CD4-positive, alpha-beta memory T cell (primary cell): Measurements from ENCODE around the gene NRSN1. TPM values are rescaled to one million over a fixed set of nuclear protein-coding genes. Genes with fewer than 3 reads are reported as not detected.

ENCODE experiments used
- CTCF ChIA-PET: fragments of 350-600 bp; sonication (Branson Sonifier 250); formaldehyde crosslinking; loops from one replicate; lab custom pipeline; 2021; ENCODE audit warnings: inconsistent platforms; ENCODE audit not compliant: partially characterized antibody; lab: Charles Lee
- POLR2A ChIA-PET: fragments of 350-600 bp; sonication (Branson Sonifier 250); formaldehyde crosslinking; loops from one replicate; lab custom pipeline; 2021; ENCODE audit not compliant: partially characterized antibody; lab: Charles Lee
- DNase-seq, 5 donors: peaks; one replicate each; pipeline versions ENCODE4 v3.0.0 to v3.0.0-alpha.2; 2020 to 2022; ENCODE audit warnings: mixed read lengths in 1 of 5
- H3K27ac ChIP-seq: one replicate; pipeline ENCODE4 v1.7.0; 2013; ENCODE audit warnings: low read depth, low read length
- H3K27me3 ChIP-seq: 2 replicates; pipeline ENCODE4 v1.7.0; 2013; ENCODE audit warnings: mild to moderate bottlenecking, low read length, moderate library complexity; ENCODE audit not compliant: insufficient read depth
- H3K36me3 ChIP-seq: 2 replicates; pipeline ENCODE4 v1.7.0; 2013; ENCODE audit warnings: mild to moderate bottlenecking, low read length, moderate library complexity; ENCODE audit not compliant: insufficient read depth
- H3K4me1 ChIP-seq: 2 replicates; pipeline ENCODE4 v1.7.0; 2013; ENCODE audit warnings: mild to moderate bottlenecking, low read length, moderate library complexity; ENCODE audit not compliant: insufficient read depth
- H3K4me3 ChIP-seq, 2 donors: one replicate each; pipeline ENCODE4 v1.7.0; 2013; ENCODE audit warnings: low read length in 2 of 2, mild to moderate bottlenecking in 1 of 2
- H3K9me3 ChIP-seq, 2 donors: one replicate each; pipeline ENCODE4 v1.7.0; 2013; ENCODE audit warnings: low read length in 2 of 2, control low read depth in 1 of 2; ENCODE audit not compliant: control insufficient read depth in 1 of 2
- H3K27ac Mint-ChIP-seq, 7 donors: one replicate each; pipeline ENCODE4 v1.8.0; 2020 to 2021; ENCODE audit warnings: mixed read lengths in 7 of 7, mild to moderate bottlenecking in 6 of 7, inconsistent platforms in 3 of 7, moderate library complexity in 3 of 7
- H3K27me3 Mint-ChIP-seq, 2 donors: one replicate each; pipeline ENCODE4 v1.8.0; 2020 to 2021; ENCODE audit warnings: mixed read lengths in 2 of 2
- H3K36me3 Mint-ChIP-seq, 2 donors: one replicate each; pipeline ENCODE4 v1.8.0; 2020 to 2021; ENCODE audit warnings: mixed read lengths in 2 of 2, inconsistent platforms in 1 of 2, mild to moderate bottlenecking in 1 of 2
- H3K4me1 Mint-ChIP-seq, 4 donors: one replicate each; pipeline ENCODE4 v1.8.0; 2020 to 2021; ENCODE audit warnings: mixed read lengths in 4 of 4, mild to moderate bottlenecking in 1 of 4
- H3K4me3 Mint-ChIP-seq, 8 donors: one replicate each; pipeline ENCODE4 v1.8.0; 2020 to 2021; ENCODE audit warnings: mixed read lengths in 8 of 8, mild to moderate bottlenecking in 7 of 8, moderate library complexity in 6 of 8, inconsistent platforms in 3 of 8
- H3K9me3 Mint-ChIP-seq, 8 donors: one replicate each; pipeline ENCODE4 v1.8.0; 2020 to 2021; ENCODE audit warnings: mixed read lengths in 8 of 8, mild to moderate bottlenecking in 5 of 8, inconsistent platforms in 3 of 8, moderate library complexity in 1 of 8
- intact Hi-C: fragments of 100-400 bp; cut with micrococcal nuclease; formaldehyde crosslinking; loops from one replicate; pipeline ENCODE4 v1.15.1; 2023
- polyA plus RNA-seq, 2 donors: library from polyadenylated mRNA; unstranded; fragments of 300-500 nt; fragmentation: Illumina TruSeq; gene quantifications; one replicate each; pipeline ENCODE4 v1.2.3, GENCODE V29; 2021
- total RNA-seq, 2 experiments: library from RNA; stranded (reverse); gene quantifications; one replicate each; pipeline ENCODE4 v1.2.3, GENCODE V29; 2021

NRSN1 gene
- total and polyA plus RNA-seq, 4 experiments from 2014 or later: not detected

GRCh38 chr6:24099181-24099580 lies 26.8 kb upstream of the NRSN1 start:
- no peaks in the 10 kb centered on the region for H3K36me3 ChIP-seq
- Mint-ChIP-seq H3K27me3 (peaks cover 4 to 5% of the 10 kb centered on the region in 2 donors), H3K4me3 (no peak overlapping the region), H3K36me3 (no peaks in the 10 kb centered on the region), H3K4me1 (no peaks in the 10 kb centered on the region), H3K9me3 (peaks cover 0 to 5% (median 4%) of the 10 kb centered on the region in 8 donors), H3K27ac (no peak overlapping the region)
- H3K4me3 ChIP-seq: no peak overlapping the region
- no peaks in the 10 kb centered on the region for H3K4me1 ChIP-seq
- no peaks in the 10 kb centered on the region for H3K27me3 ChIP-seq
- ChIA-PET POLR2A (no interaction called here), CTCF (no interaction called here)
- no peak overlapping the region for H3K27ac ChIP-seq
- intact Hi-C loops: no loop called here
- no peaks in the 10 kb centered on the region for H3K9me3 ChIP-seq
- no peak for DNase-seq

GRCh38 chr6:24100024-24100769 lies 25.8 kb upstream of the NRSN1 start:
- Histone ChIP-seq H3K9me3 (no peaks in the 10 kb centered on the region), H3K27me3 (no peaks in the 10 kb centered on the region), H3K4me3 (no peak overlapping the region), H3K27ac (no peak overlapping the region), H3K36me3 (no peaks in the 10 kb centered on the region), H3K4me1 (no peaks in the 10 kb centered on the region)
- ChIA-PET CTCF (no interaction called here), POLR2A (no interaction called here)
- no peak overlapping the region for H3K4me3 Mint-ChIP-seq
- DNase-seq: no peak
- H3K27me3 Mint-ChIP-seq: peaks cover 4 to 5% of the 10 kb centered on the region in 2 donors
- H3K4me1 Mint-ChIP-seq: no peaks in the 10 kb centered on the region
- H3K9me3 Mint-ChIP-seq: peaks cover 0 to 5% (median 4%) of the 10 kb centered on the region in 8 donors
- H3K27ac Mint-ChIP-seq: no peak overlapping the region
- intact Hi-C loops: no loop called here
- H3K36me3 Mint-ChIP-seq: no peaks in the 10 kb centered on the region

GRCh38 chr6:24100770-24101155 lies 25.3 kb upstream of the NRSN1 start:
- Mint-ChIP-seq H3K36me3 (no peaks in the 10 kb centered on the region), H3K27me3 (peaks cover 5% of the 10 kb centered on the region in 2 donors), H3K4me3 (no peak overlapping the region), H3K9me3 (peaks cover 0 to 4% (median 2%) of the 10 kb centered on the region in 8 donors), H3K4me1 (no peaks in the 10 kb centered on the region), H3K27ac (no peak overlapping the region)
- no peaks in the 10 kb centered on the region for H3K4me1 ChIP-seq
- no peaks in the 10 kb centered on the region for H3K27me3 ChIP-seq
- DNase-seq: no peak
- H3K36me3 ChIP-seq: no peaks in the 10 kb centered on the region
- intact Hi-C loops: no loop called here
- no peak overlapping the region for H3K27ac ChIP-seq
- no peaks in the 10 kb centered on the region for H3K9me3 ChIP-seq
- CTCF ChIA-PET: no interaction called here
- POLR2A ChIA-PET: no interaction called here
- no peak overlapping the region for H3K4me3 ChIP-seq

GRCh38 chr6:24105191-24105590 lies 20.8 kb upstream of the NRSN1 start:
- Mint-ChIP-seq H3K9me3 (no peaks in the 10 kb centered on the region), H3K27me3 (peaks cover 0 to 1% of the 10 kb centered on the region in 2 donors), H3K36me3 (no peaks in the 10 kb centered on the region), H3K27ac (no peak overlapping the region), H3K4me3 (no peak overlapping the region), H3K4me1 (no peaks in the 10 kb centered on the region)
- CTCF ChIA-PET: no interaction called here
- POLR2A ChIA-PET: no interaction called here
- intact Hi-C loops: no loop called here
- Histone ChIP-seq H3K4me1 (no peaks in the 10 kb centered on the region), H3K9me3 (no peaks in the 10 kb centered on the region), H3K4me3 (no peak overlapping the region), H3K27me3 (no peaks in the 10 kb centered on the region), H3K27ac (no peak overlapping the region), H3K36me3 (no peaks in the 10 kb centered on the region)
- no peak for DNase-seq

GRCh38 chr6:24106291-24106690 lies 19.7 kb upstream of the NRSN1 start:
- H3K4me3 ChIP-seq: no peak overlapping the region
- Mint-ChIP-seq H3K27me3 (peaks cover 0 to 1% of the 10 kb centered on the region in 2 donors), H3K4me1 (no peaks in the 10 kb centered on the region), H3K4me3 (no peak overlapping the region), H3K36me3 (no peaks in the 10 kb centered on the region), H3K9me3 (no peaks in the 10 kb centered on the region), H3K27ac (no peak overlapping the region)
- POLR2A ChIA-PET: no interaction called here
- no peaks in the 10 kb centered on the region for H3K36me3 ChIP-seq
- intact Hi-C loops: no loop called here
- DNase-seq: no peak
- H3K27me3 ChIP-seq: no peaks in the 10 kb centered on the region
- CTCF ChIA-PET: no interaction called here
- no peak overlapping the region for H3K27ac ChIP-seq
- no peaks in the 10 kb centered on the region for H3K4me1 ChIP-seq
- no peaks in the 10 kb centered on the region for H3K9me3 ChIP-seq

- intact Hi-C loops: no loop called here
- no peak overlapping the region for H3K4me3 ChIP-seq
- no peaks in the 10 kb centered on the region for H3K4me1 ChIP-seq
- no peaks in the 10 kb centered on the region for H3K36me3 ChIP-seq
- H3K9me3 ChIP-seq: no peaks in the 10 kb centered on the region
- H3K27ac ChIP-seq: no peak overlapping the region
- DNase-seq: no peak
- Mint-ChIP-seq H3K27ac (no peak overlapping the region), H3K9me3 (no peaks in the 10 kb centered on the region), H3K36me3 (no peaks in the 10 kb centered on the region), H3K27me3 (peaks cover 0 to 1% of the 10 kb centered on the region in 2 donors), H3K4me3 (no peak overlapping the region), H3K4me1 (no peaks in the 10 kb centered on the region)
- POLR2A ChIA-PET: no interaction called here
- CTCF ChIA-PET: no interaction called here
- no peaks in the 10 kb centered on the region for H3K27me3 ChIP-seq
These were observed 18.7 kb upstream of the NRSN1 start for GRCh38 chr6:24107294-24107693.

- no peaks in the 10 kb centered on the region for H3K9me3 ChIP-seq
- H3K4me1 Mint-ChIP-seq: no peaks in the 10 kb centered on the region
- no peaks in the 10 kb centered on the region for H3K36me3 Mint-ChIP-seq
- CTCF ChIA-PET: no interaction called here
- H3K27me3 ChIP-seq: no peaks in the 10 kb centered on the region
- DNase-seq: no peak
- intact Hi-C loops: no loop called here
- no peak overlapping the region for H3K4me3 ChIP-seq
- no peak overlapping the region for H3K4me3 Mint-ChIP-seq
- no peaks in the 10 kb centered on the region for H3K4me1 ChIP-seq
- H3K9me3 Mint-ChIP-seq: no peaks in the 10 kb centered on the region
- H3K27ac Mint-ChIP-seq: no peak overlapping the region
- H3K27ac ChIP-seq: no peak overlapping the region
- POLR2A ChIA-PET: no interaction called here
- no peaks in the 10 kb centered on the region for H3K36me3 ChIP-seq
- peaks cover 0 to 1% of the 10 kb centered on the region in 2 donors for H3K27me3 Mint-ChIP-seq
These were observed 18.0 kb upstream of the NRSN1 start for GRCh38 chr6:24108056-24108455.
